HEK293T (cell line): ENCODE data around the gene DHRSX.

Source experiments
- ARNT ChIP-seq: fragments of 450-650 bp; IDR thresholded peaks from 2 replicates; pipeline ENCODE4 v1.6.1; 2017; ENCODE audit warnings: mild to moderate bottlenecking
- BHLHE40 ChIP-seq: fragments of 450-650 bp; IDR thresholded peaks from 2 replicates; pipeline ENCODE4 v1.6.1; 2016; ENCODE audit warnings: mild to moderate bottlenecking, moderate library complexity, borderline replicate concordance
- FOXA1 ChIP-seq: fragments of 450-650 bp; IDR thresholded peaks from 2 replicates; pipeline ENCODE4 v1.6.1; 2016; ENCODE audit warnings: mild to moderate bottlenecking
- FOXK2 ChIP-seq: fragments of 450-650 bp; IDR thresholded peaks from 2 replicates; pipeline ENCODE4 v1.6.1; 2016; ENCODE audit warnings: mild to moderate bottlenecking
- FOXM1 ChIP-seq: fragments of 450-650 bp; IDR thresholded peaks from 2 replicates; pipeline ENCODE4 v1.6.1; 2017; ENCODE audit warnings: mild to moderate bottlenecking, borderline replicate concordance
- LEF1 ChIP-seq: fragments of 450-650 bp; IDR thresholded peaks from 2 replicates; pipeline ENCODE4 v1.6.1; 2017; ENCODE audit warnings: mild to moderate bottlenecking, borderline replicate concordance
- NFRKB ChIP-seq: fragments of 450-650 bp; IDR thresholded peaks from 2 replicates; pipeline ENCODE4 v1.6.1; 2016; ENCODE audit warnings: mild to moderate bottlenecking, moderate library complexity
- SUZ12 ChIP-seq: fragments of 450-650 bp; IDR thresholded peaks from 2 replicates; pipeline ENCODE4 v1.6.1; 2016; ENCODE audit warnings: mild to moderate bottlenecking
- TARDBP ChIP-seq: fragments of 450-650 bp; IDR thresholded peaks from 2 replicates; pipeline ENCODE4 v1.6.1; 2016
- TF ChIP-seq, protein P1 (sequence below): fragments of 450-650 bp; IDR thresholded peaks from 2 replicates; pipeline ENCODE4 v1.6.1; 2016

DNA sequence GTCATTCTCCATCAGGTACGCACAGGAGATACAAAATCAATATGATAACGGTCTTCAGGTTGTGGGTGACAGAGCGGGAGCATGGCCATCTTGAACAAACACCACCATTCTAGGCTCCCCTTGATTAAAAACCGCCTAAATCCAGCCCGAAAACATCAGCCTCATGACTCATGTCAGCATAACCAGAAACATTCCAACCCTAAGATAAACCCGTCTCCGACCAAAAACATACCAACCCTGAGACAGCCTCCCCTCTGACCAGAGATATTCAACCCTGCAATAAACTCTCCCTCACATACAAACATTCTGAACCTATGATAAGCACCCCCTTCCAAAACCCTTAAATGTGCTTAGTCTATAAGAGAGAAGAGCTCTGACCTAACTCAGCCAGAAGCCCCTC is 157.9 kb downstream of the DHRSX start:
- no peak for TF ChIP-seq FOXA1
- no peak for TF ChIP-seq NFRKB
- TF ChIP-seq SUZ12 = no peak
- no peak for TF ChIP-seq ARNT
- TF ChIP-seq TARDBP = no peak
- TF ChIP-seq BHLHE40 = no peak
- no peak for TF ChIP-seq FOXM1
- no peak for TF ChIP-seq FOXK2
- TF ChIP-seq, protein P1, sequence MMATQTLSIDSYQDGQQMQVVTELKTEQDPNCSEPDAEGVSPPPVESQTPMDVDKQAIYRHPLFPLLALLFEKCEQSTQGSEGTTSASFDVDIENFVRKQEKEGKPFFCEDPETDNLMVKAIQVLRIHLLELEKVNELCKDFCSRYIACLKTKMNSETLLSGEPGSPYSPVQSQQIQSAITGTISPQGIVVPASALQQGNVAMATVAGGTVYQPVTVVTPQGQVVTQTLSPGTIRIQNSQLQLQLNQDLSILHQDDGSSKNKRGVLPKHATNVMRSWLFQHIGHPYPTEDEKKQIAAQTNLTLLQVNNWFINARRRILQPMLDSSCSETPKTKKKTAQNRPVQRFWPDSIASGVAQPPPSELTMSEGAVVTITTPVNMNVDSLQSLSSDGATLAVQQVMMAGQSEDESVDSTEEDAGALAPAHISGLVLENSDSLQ = no peak
- no peak for TF ChIP-seq LEF1
